Mucosa of rectum (tissue), 2 donors: ENCODE results near the gene ITGB6.
A peak's percentile ranks its signal among the peaks of the same experiment; 100 is the strongest.

Source experiments
- H3K27ac ChIP-seq, 2 donors: one replicate each; pipeline ENCODE4 v1.7.0; 2013; ENCODE audit warnings: inconsistent platforms in 2 of 2, low read depth in 2 of 2, low read length in 2 of 2
- H3K27me3 ChIP-seq, 2 donors: one replicate each; pipeline ENCODE4 v1.7.0; 2013; ENCODE audit warnings: low read length in 2 of 2; ENCODE audit not compliant: control insufficient read depth in 2 of 2, insufficient read depth in 2 of 2
- H3K36me3 ChIP-seq, 2 donors: one replicate each; pipeline ENCODE4 v1.7.0; 2013; ENCODE audit warnings: low read length in 2 of 2; ENCODE audit not compliant: control insufficient read depth in 2 of 2, insufficient read depth in 2 of 2
- H3K4me1 ChIP-seq, 2 donors: one replicate each; pipeline ENCODE4 v1.7.0; 2013; ENCODE audit warnings: low read length in 2 of 2, mild to moderate bottlenecking in 1 of 2; ENCODE audit not compliant: control insufficient read depth in 2 of 2, insufficient read depth in 2 of 2
- H3K4me3 ChIP-seq, 2 donors: one replicate each; pipeline ENCODE4 v1.7.0; 2013; ENCODE audit warnings: low read length in 2 of 2
- H3K9ac ChIP-seq, 2 donors: one replicate each; pipeline ENCODE4 v1.7.0; 2013; ENCODE audit warnings: low read length in 2 of 2, low read depth in 1 of 2, mild to moderate bottlenecking in 1 of 2
- H3K9me3 ChIP-seq, 2 donors: one replicate each; pipeline ENCODE4 v1.7.0; 2013; ENCODE audit warnings: low read length in 2 of 2; ENCODE audit not compliant: control insufficient read depth in 2 of 2
- donor health status: healthy.
- donor health status: Normal muscosa, but diverticular disease.

ITGB6 gene

GRCh38 chr2:160207271-160207670 lies 7.2 kb upstream of the ITGB6 start:
- no peak overlapping the region for H3K9ac ChIP-seq
- no peaks in the 10 kb centered on the region for H3K27me3 ChIP-seq
- H3K4me3 ChIP-seq, result no peak overlapping the region
- H3K36me3 ChIP-seq, result no peaks in the 10 kb centered on the region
- no peaks in the 10 kb centered on the region for H3K9me3 ChIP-seq
- peaks cover 14 to 37% of the 10 kb centered on the region in 2 donors for H3K4me1 ChIP-seq
- H3K27ac ChIP-seq, result peak overlapping the region; percentile 83 to 86

- Histone ChIP-seq H3K9me3 (no peaks in the 10 kb centered on the region), H3K27me3 (no peaks in the 10 kb centered on the region), H3K27ac (peak overlapping the region in 1 of 2 donors; percentile 82), H3K4me1 (peaks cover 14 to 37% of the 10 kb centered on the region in 2 donors), H3K36me3 (no peaks in the 10 kb centered on the region), H3K9ac (no peak overlapping the region), H3K4me3 (no peak overlapping the region)
Measured at GRCh38 chr2:160206436-160206835, 6.4 kb upstream of the ITGB6 start.

GRCh38 chr2:160205505-160205904 lies 5.4 kb upstream of the ITGB6 start:
- Histone ChIP-seq H3K27me3 (no peaks in the 10 kb centered on the region), H3K4me1 (peaks cover 14 to 37% of the 10 kb centered on the region in 2 donors), H3K4me3 (no peak overlapping the region), H3K9me3 (no peaks in the 10 kb centered on the region), H3K36me3 (no peaks in the 10 kb centered on the region), H3K9ac (no peak overlapping the region), H3K27ac (peak overlapping the region; percentile 73 to 82)

- Histone ChIP-seq H3K27ac (no peak overlapping the region), H3K4me3 (no peak overlapping the region), H3K4me1 (peaks cover 9 to 28% of the 10 kb centered on the region in 2 donors), H3K27me3 (no peaks in the 10 kb centered on the region), H3K9ac (no peak overlapping the region), H3K36me3 (no peaks in the 10 kb centered on the region), H3K9me3 (no peaks in the 10 kb centered on the region)
Measured at GRCh38 chr2:160203422-160203821, 3.4 kb upstream of the ITGB6 start.

- Histone ChIP-seq H3K9ac (no peak overlapping the region), H3K4me1 (peaks cover 7 to 27% of the 10 kb centered on the region in 2 donors), H3K27me3 (no peaks in the 10 kb centered on the region), H3K4me3 (no peak overlapping the region), H3K9me3 (no peaks in the 10 kb centered on the region), H3K36me3 (no peaks in the 10 kb centered on the region), H3K27ac (no peak overlapping the region)
Measured at GRCh38 chr2:160203007-160203406, 2.9 kb upstream of the ITGB6 start.

GRCh38 chr2:160201849-160202539 lies 1.9 kb upstream of the ITGB6 start:
- H3K4me1 ChIP-seq, result peaks cover 2 to 20% of the 10 kb centered on the region in 2 donors
- H3K36me3 ChIP-seq, result no peaks in the 10 kb centered on the region
- H3K27ac ChIP-seq, result no peak overlapping the region
- no peak overlapping the region for H3K4me3 ChIP-seq
- H3K27me3 ChIP-seq, result no peaks in the 10 kb centered on the region
- no peaks in the 10 kb centered on the region for H3K9me3 ChIP-seq
- no peak overlapping the region for H3K9ac ChIP-seq

GRCh38 chr2:160200921-160201320 lies 849 bp upstream of the ITGB6 start:
- H3K4me3 ChIP-seq, result no peak overlapping the region
- H3K27ac ChIP-seq, result no peak overlapping the region
- no peaks in the 10 kb centered on the region for H3K9me3 ChIP-seq
- H3K9ac ChIP-seq, result no peak overlapping the region
- H3K36me3 ChIP-seq, result no peaks in the 10 kb centered on the region
- peaks cover 2 to 15% of the 10 kb centered on the region in 2 donors for H3K4me1 ChIP-seq
- no peaks in the 10 kb centered on the region for H3K27me3 ChIP-seq

- Histone ChIP-seq H3K27ac (peak overlapping the region in 1 of 2 donors; percentile 85), H3K36me3 (peaks cover 3 to 8% of the 10 kb centered on the region in 2 donors), H3K4me1 (peaks cover 2 to 3% of the 10 kb centered on the region in 2 donors), H3K4me3 (peak overlapping the region; percentile 70 to 84), H3K9ac (peak overlapping the region; percentile 36 to 47), H3K27me3 (no peaks in the 10 kb centered on the region), H3K9me3 (no peaks in the 10 kb centered on the region)
Measured at GRCh38 chr2:160199053-160199452, 1.0 kb downstream of the ITGB6 start.

- Histone ChIP-seq H3K27ac (no peak overlapping the region), H3K9ac (no peak overlapping the region), H3K36me3 (peaks cover 6 to 8% of the 10 kb centered on the region in 2 donors), H3K4me3 (no peak overlapping the region), H3K9me3 (no peaks in the 10 kb centered on the region), H3K27me3 (no peaks in the 10 kb centered on the region), H3K4me1 (peaks cover 2 to 3% of the 10 kb centered on the region in 2 donors)
Measured at GRCh38 chr2:160197587-160197986, 2.5 kb downstream of the ITGB6 start.

- H3K36me3 ChIP-seq, result peaks cover 6 to 8% of the 10 kb centered on the region in 2 donors
- no peak overlapping the region for H3K27ac ChIP-seq
- peaks cover 2 to 3% of the 10 kb centered on the region in 2 donors for H3K4me1 ChIP-seq
- H3K4me3 ChIP-seq, result no peak overlapping the region
- no peak overlapping the region for H3K9ac ChIP-seq
- no peaks in the 10 kb centered on the region for H3K27me3 ChIP-seq
- no peaks in the 10 kb centered on the region for H3K9me3 ChIP-seq
Measured at GRCh38 chr2:160194946-160195345, 5.1 kb downstream of the ITGB6 start.
